ENCODE measurements around the gene ALKAL2.
"Not testable (repeated sequence)": the region's sequence is repeated elsewhere in the genome, so short reads cannot be mapped to it uniquely, and the experiment has no call there.

ALKAL2 gene, protein sequence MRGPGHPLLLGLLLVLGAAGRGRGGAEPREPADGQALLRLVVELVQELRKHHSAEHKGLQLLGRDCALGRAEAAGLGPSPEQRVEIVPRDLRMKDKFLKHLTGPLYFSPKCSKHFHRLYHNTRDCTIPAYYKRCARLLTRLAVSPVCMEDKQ

DNA sequence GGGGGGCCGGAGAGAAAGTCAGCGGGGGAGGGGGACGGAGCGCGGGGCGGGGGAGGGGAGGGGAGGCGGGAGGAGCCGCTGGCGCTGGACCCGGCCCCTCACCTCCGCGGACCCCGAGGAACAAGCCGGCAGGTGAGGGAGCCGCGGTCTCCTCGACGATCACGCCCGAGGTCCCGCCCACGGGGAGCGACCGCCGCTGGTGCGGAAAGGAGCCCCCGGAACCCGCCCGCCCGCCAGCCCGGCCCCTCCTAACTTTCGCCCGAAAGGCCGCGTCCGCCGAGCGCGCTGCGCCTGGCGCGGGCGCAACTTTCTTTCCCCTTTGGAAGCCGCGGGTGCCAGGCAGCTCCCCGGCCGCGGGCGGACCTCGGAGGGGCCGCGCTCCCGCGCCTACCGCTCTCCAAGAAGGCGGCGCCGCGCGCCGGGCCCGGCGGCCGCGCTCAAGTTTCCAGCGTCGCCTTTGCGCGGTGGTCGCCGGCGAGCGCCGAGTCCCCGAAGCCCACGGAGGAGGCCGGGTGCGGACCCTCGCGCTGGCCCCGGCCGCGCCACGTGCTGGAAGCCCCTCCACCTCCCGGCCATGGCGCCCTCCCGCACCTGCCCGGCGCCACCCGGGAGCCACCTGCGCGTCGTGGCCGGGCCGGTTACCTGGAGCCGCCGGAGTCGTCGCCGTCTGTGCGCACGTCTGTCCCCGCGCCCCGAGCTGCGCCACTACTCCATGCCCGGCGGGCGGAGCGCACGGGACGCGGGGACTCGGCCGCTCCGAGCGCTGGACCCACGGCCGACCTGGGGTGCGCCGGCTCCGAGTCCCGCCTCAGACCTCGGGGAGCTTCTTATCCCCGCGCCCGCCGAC lies at the start of gene ALKAL2:
ALKAL2 (minus strand) TSS at position 181 of the 847 bp plus-strand sequence. CDS start 256 bp downstream, outside the sequence.
- peak; percentile 30 for DNase-seq

DNA sequence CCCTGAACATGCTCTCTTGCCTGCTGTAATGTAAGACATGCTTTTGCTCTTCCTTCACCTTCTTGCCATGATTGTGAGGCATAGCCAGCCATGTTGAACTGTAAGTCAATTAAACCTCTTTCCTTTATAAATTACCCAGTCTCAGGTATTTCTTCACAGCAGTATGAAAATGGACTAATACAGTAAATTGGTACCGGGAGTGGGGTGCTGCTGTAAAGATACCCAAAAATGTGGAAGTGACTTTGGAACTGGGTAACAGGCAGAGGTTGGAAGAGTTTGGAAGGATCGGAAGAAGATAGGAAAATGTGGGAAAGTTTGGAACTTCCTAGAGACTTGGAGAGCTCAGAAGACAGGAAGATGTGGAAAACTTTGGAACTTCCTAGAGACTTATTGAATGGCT lies 49.1 kb upstream of the ALKAL2 start:
- not testable (repeated sequence) for DNase-seq

DNA sequence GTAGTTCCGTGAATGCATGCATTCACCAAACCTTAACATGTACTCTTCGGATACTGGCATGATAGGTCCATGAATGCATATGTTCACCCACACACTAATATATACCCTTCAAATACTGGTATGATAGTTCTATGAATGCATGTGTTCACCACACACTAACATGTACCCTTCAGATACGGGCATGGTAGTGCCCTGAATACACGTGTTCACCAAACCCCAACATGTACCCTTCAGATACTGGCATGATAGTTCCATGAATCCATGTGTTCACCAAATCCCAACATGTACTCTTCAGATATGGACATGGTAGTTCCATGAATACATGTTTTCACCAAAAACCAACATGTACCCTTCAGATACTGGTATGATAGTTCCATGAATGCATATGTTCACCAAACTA lies 48.5 kb upstream of the ALKAL2 start:
- no peak for DNase-seq

DNA sequence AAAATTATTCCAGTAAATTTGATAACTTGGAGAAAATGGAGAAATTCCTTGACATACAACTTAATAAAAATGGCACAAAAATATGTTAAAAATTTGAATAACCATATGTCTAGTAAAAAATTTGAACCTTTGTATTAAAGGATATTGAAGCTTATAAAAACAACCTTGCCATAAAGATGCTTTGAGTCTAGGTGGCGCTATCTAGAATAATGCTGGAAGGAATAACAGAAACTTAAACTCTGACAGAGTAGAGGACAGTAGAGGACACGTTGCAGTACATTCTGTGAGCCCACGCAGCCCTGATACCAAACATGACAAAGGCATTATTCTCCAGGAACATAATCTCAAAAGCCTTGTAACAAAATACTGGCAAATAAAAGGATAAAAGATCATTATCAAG lies 44.7 kb upstream of the ALKAL2 start:
- no peak for DNase-seq

DNA sequence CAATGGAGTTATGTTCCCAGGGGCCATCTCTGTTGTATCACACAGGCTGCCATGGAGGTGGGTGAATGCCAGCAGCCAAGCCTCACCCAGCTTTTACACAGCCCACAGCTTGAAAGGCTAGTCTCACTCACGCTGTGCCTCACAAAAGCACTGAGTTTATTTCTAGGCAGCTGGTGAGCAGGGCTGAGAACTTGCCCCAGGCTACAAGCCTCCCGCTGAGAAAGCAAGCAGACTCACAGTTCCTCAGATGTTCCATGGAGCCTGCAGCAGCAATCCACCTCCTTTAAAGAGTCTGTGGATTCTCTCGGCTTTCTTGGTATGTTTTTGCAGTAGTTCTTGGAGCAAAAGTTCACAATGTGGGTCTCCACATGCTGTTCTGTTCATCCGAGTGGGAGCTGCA lies 40.9 kb upstream of the ALKAL2 start:
- DNase-seq = no peak

DNA sequence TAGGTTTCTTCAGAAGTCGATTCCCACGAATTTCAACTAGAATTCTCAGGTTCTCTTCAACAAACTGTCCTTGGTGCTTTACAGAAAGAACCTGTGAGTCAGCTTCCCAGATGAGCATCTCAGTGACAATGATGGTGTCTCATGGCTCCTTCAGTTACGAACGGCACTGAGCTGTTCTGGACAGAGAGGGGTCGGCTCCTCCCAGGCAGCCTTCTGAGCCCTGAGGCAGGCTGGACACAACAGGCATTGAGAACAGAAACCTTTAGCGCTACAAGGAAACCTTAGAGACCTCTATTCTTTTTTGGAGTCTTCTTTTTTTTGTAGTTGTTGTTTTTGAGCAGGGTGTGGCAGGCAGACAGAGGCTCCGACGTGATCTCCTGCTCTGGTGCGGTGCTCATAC lies 35.1 kb upstream of the ALKAL2 start:
- no peak for DNase-seq

DNA sequence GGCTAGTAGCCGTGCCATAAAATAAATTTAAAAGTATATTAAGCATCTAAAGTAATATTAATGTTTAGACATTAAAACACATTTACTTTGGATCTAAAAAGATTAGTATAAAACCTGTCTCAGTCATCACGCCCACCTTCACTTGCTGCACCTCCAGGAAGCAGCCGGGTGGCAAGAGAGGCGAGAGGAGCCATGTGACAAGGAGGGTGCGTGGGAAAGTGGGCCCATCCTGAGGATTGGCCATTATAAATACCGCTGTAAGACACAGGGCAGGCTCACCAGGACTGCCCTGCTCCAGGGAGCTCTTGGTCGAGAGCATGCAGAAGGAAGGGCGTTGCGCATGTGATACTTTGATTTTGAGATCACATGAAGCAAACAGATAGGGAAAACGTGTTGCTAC lies 34.4 kb upstream of the ALKAL2 start:
- no peak for DNase-seq

DNA sequence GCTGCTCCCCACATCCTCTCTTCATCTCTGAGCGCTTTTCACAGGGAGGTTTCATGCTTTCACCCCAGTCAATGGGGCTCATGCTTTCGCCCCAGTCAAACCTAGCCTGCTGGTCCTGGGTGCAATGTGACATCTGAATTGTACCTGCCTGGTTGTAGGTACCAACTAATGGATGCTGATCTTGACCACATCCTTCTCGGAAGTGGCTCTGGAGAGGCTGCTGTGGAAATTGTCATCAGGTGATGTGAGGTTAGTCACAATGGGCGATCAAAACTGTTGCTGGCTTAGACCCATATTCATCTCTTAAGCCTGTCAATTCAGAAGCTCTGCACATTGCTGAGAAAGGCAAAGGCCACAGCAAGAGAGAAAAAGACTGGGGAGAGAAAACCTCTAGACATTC lies 32.7 kb upstream of the ALKAL2 start:
- no peak for DNase-seq

DNA sequence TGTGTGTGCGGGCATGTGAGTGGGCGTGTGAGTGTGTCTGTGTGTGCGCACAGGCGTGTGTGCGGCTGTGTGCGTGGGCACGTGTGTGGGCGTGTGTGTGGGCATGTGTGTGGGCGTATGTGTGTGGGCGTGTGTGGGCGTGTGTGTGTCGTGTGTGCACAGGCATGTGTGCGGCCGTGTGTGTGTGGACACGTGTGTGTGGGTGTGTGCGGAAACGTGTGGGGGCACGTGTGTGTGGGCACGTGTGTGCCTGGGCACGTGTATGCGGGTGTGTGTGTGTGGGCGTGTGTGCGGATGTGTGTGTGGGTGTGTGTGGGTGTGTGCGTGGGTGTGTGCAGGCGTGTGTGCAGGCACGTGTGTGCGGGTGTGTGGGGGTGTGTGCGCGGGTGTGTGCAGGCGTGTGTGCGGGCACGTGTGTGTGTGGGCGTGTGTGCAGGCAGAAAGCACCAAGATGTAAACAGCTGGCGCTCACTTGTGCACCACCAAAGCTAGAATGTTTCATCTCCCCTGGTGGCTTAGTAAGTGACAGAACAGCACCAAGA lies 31.2 kb upstream of the ALKAL2 start:
- DNase-seq = no peak

DNA sequence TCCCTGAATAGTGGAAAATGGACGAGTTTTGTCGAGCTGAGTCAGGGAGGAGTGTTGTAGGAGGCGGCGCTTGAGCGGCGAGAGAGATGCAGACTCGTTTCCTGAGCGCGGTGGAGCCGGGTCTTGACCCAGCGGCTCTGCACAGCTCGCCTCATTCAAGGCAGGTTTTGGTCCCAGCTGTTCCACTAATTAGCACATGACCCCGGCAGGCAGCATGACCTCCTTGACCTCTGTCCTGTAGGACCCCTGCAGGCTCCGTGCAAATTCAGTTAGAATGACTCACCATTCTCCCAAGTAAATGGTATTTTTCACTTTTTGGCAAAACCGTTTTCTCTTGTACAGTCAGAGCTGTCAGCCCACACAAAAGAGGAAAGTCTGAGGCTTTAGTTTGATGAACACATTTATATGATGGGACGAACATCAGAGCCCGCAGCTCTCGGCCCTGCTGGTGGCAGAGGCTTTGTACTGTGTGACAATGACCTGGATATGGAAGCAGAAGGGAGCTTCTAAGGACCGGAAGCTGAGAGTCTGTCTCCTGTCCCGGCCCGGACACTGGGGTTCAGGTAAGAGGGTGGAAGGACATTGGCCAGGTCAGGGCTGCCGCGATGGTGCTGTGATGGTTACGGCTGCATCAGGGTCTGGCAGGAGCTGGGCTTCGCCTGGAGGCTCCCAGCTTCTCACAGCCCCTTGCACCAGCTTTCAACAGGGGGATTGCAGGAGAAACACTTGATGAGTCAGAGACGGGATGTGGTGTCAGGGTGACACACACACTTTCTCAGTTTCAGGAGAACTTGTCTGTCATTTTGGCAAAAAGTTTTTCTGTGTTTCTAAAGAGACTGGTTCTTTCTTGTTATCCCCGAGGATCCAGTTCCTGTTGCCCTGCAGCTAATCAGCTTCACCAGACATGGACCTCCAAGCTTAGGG lies 29.9 kb upstream of the ALKAL2 start:
- no peak for DNase-seq

DNA sequence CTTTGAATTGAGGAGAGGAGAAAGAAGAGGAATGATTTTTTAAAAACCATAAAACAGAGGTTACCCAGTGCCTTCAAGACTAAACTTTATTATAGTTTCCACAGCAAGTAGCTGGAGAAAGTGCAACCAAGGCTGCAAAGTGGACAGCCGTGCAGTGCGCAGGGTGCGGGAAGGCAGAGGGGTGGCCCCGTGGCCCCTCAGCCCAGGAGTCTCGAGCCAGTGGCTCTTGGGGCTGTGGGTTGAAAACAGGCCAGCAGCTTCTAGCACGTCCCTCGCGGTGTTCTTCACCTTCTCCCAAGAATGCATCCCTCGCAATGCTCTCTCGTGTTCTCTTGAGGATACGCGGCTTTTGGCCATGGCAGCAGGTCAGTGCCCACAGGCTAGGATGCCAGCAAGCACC lies 28.5 kb upstream of the ALKAL2 start:
- no peak for DNase-seq

DNA sequence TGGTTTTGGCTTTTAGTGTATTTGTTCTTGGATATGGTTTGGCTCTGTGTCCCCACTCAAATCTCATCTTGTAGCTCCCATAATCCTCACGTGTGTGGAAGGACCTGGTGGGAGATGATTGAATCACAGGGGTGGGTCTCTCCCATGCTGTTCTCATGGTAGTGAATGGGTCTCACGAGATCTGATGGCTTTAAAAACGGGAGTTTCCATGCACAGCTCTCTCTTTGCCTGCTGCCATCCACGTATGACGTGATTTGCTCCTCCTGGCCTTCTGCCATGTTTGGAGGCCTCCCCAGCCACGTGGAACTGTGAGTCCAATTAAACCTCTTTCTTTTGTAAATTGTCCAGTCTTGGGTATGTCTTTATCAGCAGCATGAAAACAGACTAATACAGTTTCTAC lies 28.0 kb upstream of the ALKAL2 start:
- not testable (repeated sequence) for DNase-seq

DNA sequence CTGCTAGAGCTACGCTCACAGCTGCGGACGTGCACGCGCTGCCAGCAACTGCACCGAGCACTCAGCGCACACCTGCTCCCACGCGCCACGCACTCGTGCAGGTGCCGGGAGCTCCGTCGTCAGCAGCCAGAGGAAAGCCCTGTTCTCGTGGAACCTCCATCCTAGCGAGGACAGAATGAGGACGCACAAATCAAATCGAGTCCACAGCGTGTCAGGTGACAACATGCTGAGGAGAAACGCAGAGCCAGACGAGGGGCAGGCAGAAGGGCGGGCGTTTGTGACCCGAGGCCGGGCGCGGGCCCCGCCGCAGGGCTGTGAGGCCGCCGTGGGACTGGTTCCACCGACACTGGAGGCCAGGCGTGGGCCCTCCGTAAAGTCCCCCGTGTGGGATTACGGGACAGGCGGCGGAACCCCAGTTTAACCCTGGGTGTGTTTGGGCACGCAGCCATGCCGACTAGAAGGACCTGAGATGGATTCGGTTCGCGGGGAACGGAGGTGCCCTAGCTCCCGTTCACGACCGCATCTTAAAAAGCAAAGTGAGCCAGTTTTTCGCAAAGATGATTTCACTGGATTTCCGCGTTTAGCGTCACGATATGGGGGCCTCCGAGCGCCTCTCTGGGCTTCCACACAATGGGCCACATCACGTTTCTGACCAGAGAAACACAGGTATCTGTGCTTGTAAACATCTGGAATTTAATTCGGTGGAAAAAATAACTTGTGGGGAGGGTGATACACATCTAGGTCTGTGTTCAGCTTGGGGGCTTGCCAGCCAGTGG lies 26.9 kb upstream of the ALKAL2 start:
- DNase-seq = no peak

DNA sequence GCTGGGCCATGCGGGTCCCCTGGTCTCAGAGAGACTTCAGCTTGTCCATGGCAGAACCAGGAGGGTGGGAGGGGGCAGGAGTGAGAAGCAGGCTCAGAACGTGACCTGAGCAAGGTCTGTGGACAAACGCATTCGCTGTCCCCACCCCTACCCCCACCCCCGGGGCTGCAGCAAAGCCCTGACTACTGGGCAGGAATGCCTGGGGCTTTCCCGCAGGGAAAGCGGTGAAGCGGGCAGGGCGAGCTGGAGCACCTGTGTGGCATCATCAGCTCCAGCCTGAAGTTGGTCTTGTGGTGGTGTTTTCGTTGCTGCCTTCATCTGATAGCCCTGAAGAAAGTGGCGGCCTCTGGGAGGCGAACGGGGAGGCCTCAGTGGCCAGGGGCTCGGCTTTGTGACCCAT lies 26.1 kb upstream of the ALKAL2 start:
- DNase-seq = no peak

DNA sequence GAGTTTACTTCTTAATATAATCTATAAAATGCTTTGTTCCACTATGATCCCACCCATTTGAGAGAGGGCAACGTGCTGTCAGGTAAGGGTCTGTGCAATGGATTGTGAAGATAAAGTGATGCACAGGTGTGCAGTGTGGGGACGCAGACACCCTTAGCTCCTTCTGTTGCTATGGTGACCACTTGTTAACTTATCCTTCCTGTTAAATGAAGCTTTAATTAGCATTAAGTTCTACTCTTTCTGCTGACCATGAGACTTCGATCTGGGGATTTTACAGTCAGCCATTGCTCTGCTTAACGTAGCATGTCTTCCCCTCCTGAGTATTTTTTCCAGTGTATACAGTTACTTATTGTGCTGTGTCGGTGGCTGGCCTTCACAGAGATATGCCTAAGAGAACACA lies 23.1 kb upstream of the ALKAL2 start:
- no peak for DNase-seq

DNA sequence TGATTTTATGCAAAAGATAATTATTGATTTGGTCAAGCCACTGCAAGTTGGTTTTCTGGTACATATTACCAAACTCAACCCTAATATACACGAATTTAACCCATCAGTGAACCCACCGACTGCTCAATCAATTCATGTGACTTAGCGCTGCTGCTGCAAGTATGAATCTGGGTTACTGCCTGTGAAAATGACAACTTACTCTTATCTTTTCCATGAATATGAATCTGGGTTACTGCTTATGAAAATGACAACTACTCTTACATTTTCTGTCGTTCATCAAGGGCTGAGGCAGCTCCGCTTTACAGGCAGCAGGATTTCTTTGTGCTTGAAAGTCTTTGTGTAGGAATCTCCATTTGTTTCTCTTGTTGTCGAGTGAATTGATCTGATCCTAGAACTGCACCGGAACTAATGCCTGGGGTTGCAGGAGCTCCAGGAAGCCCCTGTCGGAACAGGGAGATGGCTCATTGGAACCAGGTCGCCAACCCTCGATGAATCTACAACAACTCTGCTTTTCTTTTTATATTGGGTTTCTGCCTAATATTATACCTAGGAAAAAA lies 22.1 kb upstream of the ALKAL2 start:
- DNase-seq = no peak

DNA sequence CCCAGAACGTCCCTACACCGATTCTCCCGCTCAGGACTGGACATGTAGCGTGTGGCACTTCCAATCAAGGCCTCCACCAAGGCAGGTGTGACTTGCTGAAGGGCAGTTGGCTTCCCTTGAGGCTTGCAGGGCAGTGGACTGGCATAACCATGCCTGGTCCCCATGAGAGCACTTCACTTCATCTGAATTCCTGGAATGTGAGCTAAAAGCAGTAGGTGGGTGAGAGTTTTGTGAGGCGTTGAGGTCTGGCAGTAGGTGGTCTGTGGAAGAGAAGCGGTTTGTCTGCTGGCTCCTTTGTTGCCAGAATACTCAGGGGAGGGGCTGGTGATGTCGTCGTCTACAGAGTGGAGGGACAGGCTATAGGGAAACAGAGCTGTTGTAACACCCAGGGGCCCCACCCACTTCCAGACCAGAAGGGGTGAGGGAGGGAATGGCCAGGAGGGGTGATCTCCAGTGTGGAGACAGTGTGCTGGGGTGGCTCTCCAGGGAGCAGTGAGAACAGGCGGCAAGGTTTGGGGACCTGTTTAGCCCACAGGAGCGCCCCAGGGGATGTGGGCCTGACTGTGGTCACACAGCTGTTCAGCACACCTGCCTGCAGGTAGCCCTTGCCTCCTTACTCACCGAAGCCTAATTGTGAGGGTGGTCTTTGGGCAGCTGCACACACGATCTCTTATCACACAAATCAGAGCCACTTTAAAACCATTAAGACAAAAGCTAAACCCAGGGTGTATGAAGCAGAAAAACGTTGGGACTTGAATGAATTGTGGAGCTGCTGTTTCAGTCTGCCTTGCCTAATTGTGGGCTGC lies 21.5 kb upstream of the ALKAL2 start:
- no peak for DNase-seq

DNA sequence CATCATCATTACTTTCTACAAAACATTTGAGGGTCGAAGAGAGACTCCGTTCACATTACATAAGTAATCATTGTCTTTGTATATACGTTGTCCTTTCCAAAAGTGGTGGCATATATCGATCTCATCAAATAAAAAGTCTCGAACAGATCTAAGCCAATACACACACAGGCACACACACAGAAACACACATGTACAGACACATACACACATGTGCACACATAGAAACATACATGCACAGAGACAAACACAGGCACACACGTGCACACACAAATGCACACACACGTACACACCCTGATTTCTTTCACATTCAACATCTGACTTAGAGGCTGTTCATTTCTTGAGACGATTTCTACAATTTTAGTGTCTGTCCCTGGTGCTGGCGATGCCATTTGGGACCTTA lies 17.5 kb upstream of the ALKAL2 start:
- no peak for DNase-seq

DNA sequence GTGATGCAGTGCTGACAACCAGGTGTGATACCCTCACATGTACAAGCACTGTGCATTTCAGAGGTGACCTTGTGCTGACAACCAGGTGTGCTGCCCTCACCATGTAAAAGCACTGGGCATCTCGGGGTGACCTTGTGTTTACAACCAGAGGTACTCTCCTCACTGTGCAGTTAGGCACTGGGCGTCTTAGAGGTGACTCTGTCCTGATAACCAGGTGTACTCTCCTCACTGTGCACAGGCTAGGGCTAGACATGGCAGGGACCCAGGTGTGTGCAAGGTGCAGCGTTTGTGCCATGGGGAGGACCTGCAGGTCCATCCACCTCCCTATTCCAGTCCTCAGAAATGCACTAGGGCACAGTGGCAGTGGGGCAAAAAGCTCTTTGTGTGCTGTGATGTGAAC lies 8.5 kb upstream of the ALKAL2 start:
- no peak for DNase-seq

DNA sequence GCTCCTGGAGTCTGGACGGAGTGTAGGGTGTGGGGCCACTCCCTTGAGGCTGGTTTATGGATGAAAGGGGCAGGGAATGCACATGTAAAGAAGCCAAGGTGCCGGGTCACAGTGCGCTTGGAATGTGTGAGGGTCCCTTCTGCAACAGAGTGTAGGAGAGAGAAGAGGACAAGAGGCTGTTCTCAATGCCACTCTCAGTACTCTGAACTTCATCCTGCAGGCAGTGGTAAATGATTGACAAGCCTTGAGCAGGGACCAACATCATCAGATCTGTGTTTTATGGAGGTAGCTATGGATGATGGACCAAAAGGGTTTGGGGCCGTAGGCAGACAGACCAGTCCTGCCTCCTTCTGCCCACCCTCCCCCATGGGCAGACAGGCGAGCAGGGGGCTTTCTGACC lies 7.2 kb upstream of the ALKAL2 start:
- DNase-seq = no peak

DNA sequence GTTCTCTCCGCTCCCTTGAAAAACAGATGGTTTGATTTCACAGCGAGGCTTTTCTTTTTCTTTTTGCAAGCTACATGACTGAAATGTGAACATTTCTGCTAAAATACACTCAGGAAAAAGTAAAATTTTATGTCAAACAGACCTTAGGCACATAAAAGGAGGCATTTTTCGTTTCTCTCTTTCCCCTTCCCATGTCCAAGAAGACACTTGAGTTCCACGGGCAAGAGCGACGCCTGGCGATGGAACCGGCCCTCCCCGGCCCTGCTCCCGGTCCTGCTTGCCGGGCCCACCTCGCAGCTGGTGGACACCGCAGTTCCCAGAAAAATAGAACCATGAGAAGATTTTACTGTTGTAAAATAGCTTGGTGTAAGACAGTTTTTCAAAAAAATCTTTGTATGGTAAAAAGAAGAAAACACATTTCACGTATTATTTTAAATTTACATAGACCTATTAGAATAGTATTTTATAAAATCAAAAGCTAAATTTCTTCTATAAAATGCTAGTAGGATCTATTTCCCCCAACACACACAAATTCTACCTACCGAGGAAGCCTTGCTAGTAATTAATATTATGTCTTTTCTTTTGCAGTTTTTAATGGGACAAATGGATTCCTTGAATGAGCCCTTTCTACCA lies 2.3 kb upstream of the ALKAL2 start:
- peak; percentile 89 for DNase-seq

Measured in femur (tissue), 1 donor.